ENCODE measurements around the gene PSMD5. TPM values are rescaled to one million over a fixed set of nuclear protein-coding genes. Genes with fewer than 3 reads are reported as not detected.

The PSMD5 gene
- total and polyA plus RNA-seq, 2 donors (not counting 1 experiment from before 2014, with no cell fraction given) = 33.9 to 48.3 TPM

- Histone ChIP-seq H3K27me3 (ENCODE audit: control insufficient read depth, insufficient read depth, low read length) (no peaks in the 10 kb centered on the region), H2AFZ (ENCODE audit: low read length) (no peak overlapping the region), H4K20me1 (ENCODE audit: control insufficient read depth, extremely low read depth, insufficient read depth, low read length) (no peaks in the 10 kb centered on the region), H3K9me3 (ENCODE audit: control insufficient read depth, insufficient read depth, low read depth, low read length) (no peaks in the 10 kb centered on the region), H3K4me3 (replicated peaks in 1 of 4; ENCODE audit: control extremely low read depth in 1 of 4, insufficient read depth in 1 of 4, low read depth in 3 of 4, low read length in 4 of 4) (peak overlapping the region in 1 of 4 experiments; percentile 41), H3K4me2 (ENCODE audit: extremely low read depth, insufficient read depth, low read length) (peak overlapping the region; percentile 97), H3K79me2 (ENCODE audit: control insufficient read depth, insufficient read depth, low read length) (peaks cover 15% of the 10 kb centered on the region), H3K27ac (ENCODE audit: insufficient read depth, low read length) (peak overlapping the region; percentile 88), H3K36me3 (ENCODE audit: control insufficient read depth, insufficient read depth, low read length) (peaks cover 9% of the 10 kb centered on the region), H3K9ac (ENCODE audit: insufficient read depth, low read length) (no peak overlapping the region), H3K4me1 (ENCODE audit: control insufficient read depth, extremely low read depth, insufficient read depth, low read length) (peaks cover 8% of the 10 kb centered on the region)
- DNase-seq (ENCODE audit: low read depth in 2 of 2) = no peak
- TF ChIP-seq CTCF (conservative IDR thresholded peaks at IDR 0.05 in 1 of 2, IDR thresholded peaks at IDR 0.05 in 1 of 2; ENCODE audit: low read depth in 1 of 2, low read length in 2 of 2) (no peak), EZH2 (IDR thresholded peaks at IDR 0.05; ENCODE audit: low read length, missing control alignments) (no peak)
Observed at GRCh38 chr9:120875195-120875565, 32.5 kb upstream of the PSMD5 start.

GRCh38 chr9:120874226-120875194 lies 31.8 kb upstream of the PSMD5 start:
- Histone ChIP-seq H3K36me3 (ENCODE audit: control insufficient read depth, insufficient read depth, low read length) (peaks cover 11% of the 10 kb centered on the region), H3K27me3 (ENCODE audit: control insufficient read depth, insufficient read depth, low read length) (no peaks in the 10 kb centered on the region), H3K9me3 (ENCODE audit: control insufficient read depth, insufficient read depth, low read depth, low read length) (no peaks in the 10 kb centered on the region), H3K27ac (ENCODE audit: insufficient read depth, low read length) (no peak overlapping the region), H3K4me2 (ENCODE audit: extremely low read depth, insufficient read depth, low read length) (no peak overlapping the region), H2AFZ (ENCODE audit: low read length) (no peak overlapping the region), H4K20me1 (ENCODE audit: control insufficient read depth, extremely low read depth, insufficient read depth, low read length) (no peaks in the 10 kb centered on the region), H3K4me3 (replicated peaks in 1 of 4; ENCODE audit: control extremely low read depth in 1 of 4, insufficient read depth in 1 of 4, low read depth in 3 of 4, low read length in 4 of 4) (no peak overlapping the region), H3K79me2 (ENCODE audit: control insufficient read depth, insufficient read depth, low read length) (peaks cover 15% of the 10 kb centered on the region), H3K4me1 (ENCODE audit: control insufficient read depth, extremely low read depth, insufficient read depth, low read length) (peaks cover 11% of the 10 kb centered on the region), H3K9ac (ENCODE audit: insufficient read depth, low read length) (no peak overlapping the region)
- TF ChIP-seq CTCF (conservative IDR thresholded peaks at IDR 0.05 in 1 of 2, IDR thresholded peaks at IDR 0.05 in 1 of 2; ENCODE audit: low read depth in 1 of 2, low read length in 2 of 2) (no peak), EZH2 (IDR thresholded peaks at IDR 0.05; ENCODE audit: low read length, missing control alignments) (no peak)
- no peak for DNase-seq (ENCODE audit: low read depth in 2 of 2)

- Histone ChIP-seq H2AFZ (ENCODE audit: low read length) (no peak overlapping the region), H3K4me2 (ENCODE audit: extremely low read depth, insufficient read depth, low read length) (no peak overlapping the region), H3K79me2 (ENCODE audit: control insufficient read depth, insufficient read depth, low read length) (peaks cover 15% of the 10 kb centered on the region), H3K9me3 (ENCODE audit: control insufficient read depth, insufficient read depth, low read depth, low read length) (no peaks in the 10 kb centered on the region), H3K4me1 (ENCODE audit: control insufficient read depth, extremely low read depth, insufficient read depth, low read length) (peaks cover 14% of the 10 kb centered on the region), H4K20me1 (ENCODE audit: control insufficient read depth, extremely low read depth, insufficient read depth, low read length) (no peaks in the 10 kb centered on the region), H3K27me3 (ENCODE audit: control insufficient read depth, insufficient read depth, low read length) (no peaks in the 10 kb centered on the region), H3K4me3 (replicated peaks in 1 of 4; ENCODE audit: control extremely low read depth in 1 of 4, insufficient read depth in 1 of 4, low read depth in 3 of 4, low read length in 4 of 4) (no peak overlapping the region), H3K27ac (ENCODE audit: insufficient read depth, low read length) (no peak overlapping the region), H3K9ac (ENCODE audit: insufficient read depth, low read length) (no peak overlapping the region), H3K36me3 (ENCODE audit: control insufficient read depth, insufficient read depth, low read length) (peaks cover 11% of the 10 kb centered on the region)
- TF ChIP-seq EZH2 (IDR thresholded peaks at IDR 0.05; ENCODE audit: low read length, missing control alignments) (no peak), CTCF (conservative IDR thresholded peaks at IDR 0.05 in 1 of 2, IDR thresholded peaks at IDR 0.05 in 1 of 2; ENCODE audit: low read depth in 1 of 2, low read length in 2 of 2) (no peak)
- DNase-seq (ENCODE audit: low read depth in 2 of 2) = peak in 1 of 2 donors; percentile 40
Observed at GRCh38 chr9:120873512-120873911, 30.8 kb upstream of the PSMD5 start.

Data from fibroblast of lung (primary cell).